HG03469 (cell line): ENCODE data around the gene ARMC12.

ENCODE experiments used
- ATAC-seq: cut with Tn5 transposase; IDR thresholded peaks from one replicate; pipeline ENCODE4 v1.9.1; 2021; ENCODE audit warnings: mild to moderate bottlenecking, moderate library complexity, moderate number of reproducible peaks; ENCODE audit not compliant: unreplicated experiment

ARMC12 gene

GRCh38 chr6:35774116-35774794 lies 37.4 kb downstream of the ARMC12 start:
- ATAC-seq = no peak

- no peak for ATAC-seq
These were observed 38.2 kb downstream of the ARMC12 start for GRCh38 chr6:35775031-35775430.

DNA sequence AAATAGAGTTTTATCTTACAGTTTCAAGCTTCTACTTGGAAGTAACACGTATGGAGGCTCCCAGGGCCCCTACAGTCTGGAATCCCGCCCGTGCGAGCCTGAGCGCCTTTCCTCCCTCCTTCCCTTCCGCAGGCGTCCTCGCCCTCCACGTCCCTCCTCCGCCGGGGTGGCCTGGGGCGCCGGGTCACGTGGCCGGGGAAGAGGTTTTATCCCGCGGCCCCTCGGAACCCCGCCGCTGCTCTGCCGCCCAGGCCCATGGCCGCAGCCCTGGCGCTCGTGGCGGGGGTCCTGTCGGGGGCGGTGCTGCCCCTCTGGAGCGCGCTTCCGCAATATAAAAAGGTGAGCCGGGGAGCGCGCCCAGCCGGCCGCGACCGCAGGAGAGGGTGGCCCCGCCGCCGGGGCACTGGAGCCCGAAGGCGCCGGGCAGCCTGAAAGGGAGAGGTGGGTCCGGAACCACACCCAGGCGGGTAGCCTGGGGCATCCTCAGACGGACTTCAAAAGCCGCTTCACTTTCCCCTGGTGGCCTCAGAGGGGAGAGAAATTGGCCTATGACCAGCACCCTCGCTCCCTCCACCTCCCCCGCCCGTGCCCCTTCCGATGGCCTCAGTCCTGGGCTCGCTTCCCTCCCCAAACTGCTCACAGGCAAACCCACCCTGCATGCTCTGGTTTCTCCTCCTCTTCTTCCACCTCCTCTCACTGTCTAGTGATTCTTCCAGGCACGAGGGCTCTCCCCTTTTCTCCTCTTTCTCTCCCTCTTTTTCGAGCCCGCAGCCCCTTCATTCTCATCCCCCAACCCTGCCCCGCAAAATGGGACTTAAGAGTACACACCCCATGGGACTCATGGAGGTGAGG lies 39.8 kb downstream of the ARMC12 start, which contains the start of gene CLPSL2:
Gene CLPSL2 (plus strand): TSS at position 235 of the 852 bp plus-strand sequence. CDS start 21 bp downstream, at position 256.
- ATAC-seq = no peak

DNA sequence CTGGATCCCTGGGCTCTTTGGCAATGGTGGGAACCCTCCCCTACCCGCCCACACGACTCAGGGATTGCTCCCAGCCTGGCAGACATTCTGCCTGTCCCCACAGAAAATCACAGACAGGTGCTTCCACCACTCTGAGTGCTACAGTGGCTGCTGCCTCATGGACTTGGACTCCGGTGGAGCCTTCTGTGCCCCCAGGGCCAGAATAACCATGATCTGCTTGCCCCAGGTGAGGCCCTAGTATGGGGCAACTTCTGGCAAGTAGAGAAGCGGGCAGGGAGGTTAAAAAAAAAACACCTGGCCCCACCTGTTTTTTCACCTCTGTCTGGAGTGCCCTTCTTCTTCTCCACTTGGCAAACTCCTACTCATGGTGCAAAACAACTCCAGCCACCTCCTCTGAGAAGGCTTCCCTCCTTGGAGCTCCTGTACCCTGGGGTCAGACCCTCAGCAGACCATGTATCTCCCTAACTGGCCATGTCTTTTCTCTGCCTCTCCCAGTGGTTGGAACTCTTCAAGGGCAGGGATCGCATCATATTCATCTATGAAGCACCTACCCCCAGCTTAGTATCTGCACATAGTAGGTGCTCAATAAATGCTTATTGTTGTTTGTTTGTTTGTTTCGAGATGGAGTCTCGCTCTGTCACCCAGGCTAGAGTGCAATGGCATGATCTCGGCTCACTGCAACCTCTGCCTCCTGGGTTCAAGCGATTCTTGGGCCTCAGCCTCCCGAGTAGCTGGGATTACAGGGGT lies 40.7 kb downstream of the ARMC12 start:
- no peak for ATAC-seq

DNA sequence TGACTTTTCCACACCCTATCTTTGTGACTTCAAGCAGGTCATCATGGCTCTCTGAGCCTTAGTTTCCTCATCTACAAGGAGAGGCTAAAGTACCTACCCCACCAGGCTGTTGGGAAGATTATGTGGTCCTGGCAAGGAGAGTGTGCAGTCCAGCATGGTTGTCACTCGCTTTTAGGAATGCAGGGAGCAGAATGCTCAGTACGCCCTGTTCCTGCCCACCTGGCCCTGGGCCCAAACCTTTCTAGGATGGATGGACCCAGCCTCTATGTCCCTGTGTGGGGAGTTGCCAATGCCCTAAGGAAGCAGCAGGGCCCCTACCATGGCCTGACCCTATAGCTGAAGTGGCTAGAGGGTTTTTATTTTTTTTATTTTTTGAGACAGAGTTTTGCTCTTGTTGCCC lies 41.6 kb downstream of the ARMC12 start:
- ATAC-seq = no peak

GRCh38 chr6:35780719-35781118 lies 43.9 kb downstream of the ARMC12 start, which contains the start of gene CLPSL1:
Gene CLPSL1, plus strand, starts transcription at chr6:35781019. Its CDS starts 92 bp downstream, at chr6:35781111.
- no peak for ATAC-seq

DNA sequence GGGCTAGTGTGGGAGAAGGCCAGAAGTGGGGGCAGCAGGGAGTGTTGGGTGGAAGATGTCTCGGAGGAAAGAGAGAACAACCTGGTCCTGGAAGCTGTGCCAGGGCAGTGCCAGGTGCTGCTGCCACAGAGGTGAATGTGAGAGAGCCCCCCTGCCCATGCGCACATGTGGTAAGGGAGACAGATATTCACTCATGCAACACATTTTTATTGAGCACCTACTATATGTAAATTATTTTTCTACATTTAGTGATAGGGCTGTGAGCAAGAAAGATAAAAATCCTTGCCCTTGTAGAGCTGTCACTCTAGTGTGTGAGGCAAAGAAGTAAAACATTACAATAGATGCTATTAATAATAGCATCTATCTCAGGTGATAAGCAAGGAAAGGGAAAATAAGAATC lies 44.5 kb downstream of the ARMC12 start:
- ATAC-seq = no peak

DNA sequence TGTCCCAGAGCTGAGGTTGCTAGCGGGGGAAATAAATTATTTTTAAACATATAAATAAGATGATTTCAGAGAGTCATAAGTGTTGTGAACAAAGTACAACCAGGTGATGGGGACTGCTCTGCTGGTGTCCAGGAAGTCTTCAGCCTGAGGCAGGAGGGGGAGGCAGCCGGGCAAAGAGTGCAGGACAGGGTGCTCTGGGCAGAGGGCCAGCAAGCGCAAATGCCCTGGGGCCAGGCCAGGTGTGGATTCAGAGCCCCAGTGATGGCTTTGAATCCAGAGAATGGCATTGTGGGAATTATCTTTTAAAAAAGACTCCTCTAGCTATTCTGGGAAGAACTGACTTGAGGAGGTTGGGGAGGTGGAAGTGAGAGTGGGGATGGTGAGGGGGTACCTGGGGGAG lies 45.6 kb downstream of the ARMC12 start:
- no peak for ATAC-seq

- no peak for ATAC-seq
These were observed 47.4 kb downstream of the ARMC12 start for GRCh38 chr6:35784200-35784599.

DNA sequence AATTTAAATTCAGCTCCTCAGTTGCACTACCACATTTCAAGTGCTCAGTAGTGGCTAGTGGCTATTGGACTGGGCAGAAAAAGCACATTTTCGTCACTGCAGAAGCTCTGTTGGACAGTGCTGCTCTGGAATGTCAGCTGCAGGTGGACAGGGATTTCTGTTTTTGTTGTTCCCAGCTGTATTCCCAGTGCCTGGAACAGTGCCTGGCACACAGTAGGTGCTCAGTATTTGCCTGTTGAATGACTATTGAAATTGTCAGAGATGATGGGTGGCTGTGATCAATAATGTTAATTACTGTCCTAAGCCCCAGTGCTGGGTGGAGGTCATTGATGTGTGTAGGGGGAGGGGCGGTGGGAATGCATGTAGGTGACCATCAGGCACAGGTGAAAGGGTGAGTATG lies 49.4 kb downstream of the ARMC12 start:
- ATAC-seq = no peak

- no peak for ATAC-seq
These were observed 50.0 kb downstream of the ARMC12 start for GRCh38 chr6:35786810-35787209.

- no peak for ATAC-seq
These were observed 50.7 kb downstream of the ARMC12 start for GRCh38 chr6:35787266-35788218.

- no peak for ATAC-seq
These were observed 51.7 kb downstream of the ARMC12 start for GRCh38 chr6:35788423-35788982.

- no peak for ATAC-seq
These were observed 53.9 kb downstream of the ARMC12 start for GRCh38 chr6:35790683-35791082.

DNA sequence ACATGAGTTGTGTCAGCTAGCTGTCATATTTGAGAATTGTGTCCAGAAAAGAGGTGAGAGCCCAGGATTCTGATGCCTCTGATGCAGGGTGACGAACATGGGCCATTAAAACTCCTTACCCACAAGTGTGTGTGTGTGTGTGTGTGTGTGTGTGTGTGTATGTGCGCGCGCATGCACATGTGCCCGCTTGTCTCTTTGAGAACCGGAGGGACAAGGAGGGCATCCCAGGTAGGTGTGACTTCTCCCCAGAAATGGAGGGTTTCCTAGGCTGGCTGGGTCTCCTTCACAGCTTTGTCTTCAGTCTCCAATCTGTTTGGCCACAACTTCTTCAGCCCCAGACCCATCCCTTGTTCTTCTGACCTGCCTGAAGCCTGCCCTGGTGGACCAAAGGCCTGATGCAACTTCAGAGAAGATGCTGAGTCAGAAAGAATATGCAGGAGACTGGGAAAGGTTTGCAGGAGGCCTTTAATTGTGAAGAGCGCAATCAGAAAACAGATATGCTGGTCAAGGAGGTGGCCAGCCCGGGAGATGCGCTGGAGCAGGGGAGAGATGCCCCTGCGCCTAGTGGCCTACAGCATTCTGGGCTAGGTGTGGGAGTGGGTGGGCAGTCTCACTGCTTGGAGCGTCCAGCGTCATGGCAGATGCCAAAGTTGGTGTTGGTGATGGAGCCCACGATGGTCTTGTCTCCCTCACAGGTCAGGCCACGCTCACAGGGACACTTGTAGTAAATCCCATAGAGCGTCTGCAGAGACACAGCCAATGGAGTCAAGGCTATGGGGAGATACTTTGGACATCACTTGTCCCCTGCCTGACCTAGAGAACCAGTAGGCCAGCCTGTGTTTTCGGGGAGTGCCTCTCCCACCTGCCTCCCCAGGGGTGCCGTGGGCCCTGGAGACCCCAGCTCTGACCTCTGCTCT lies 58.0 kb downstream of the ARMC12 start:
- no peak for ATAC-seq

DNA sequence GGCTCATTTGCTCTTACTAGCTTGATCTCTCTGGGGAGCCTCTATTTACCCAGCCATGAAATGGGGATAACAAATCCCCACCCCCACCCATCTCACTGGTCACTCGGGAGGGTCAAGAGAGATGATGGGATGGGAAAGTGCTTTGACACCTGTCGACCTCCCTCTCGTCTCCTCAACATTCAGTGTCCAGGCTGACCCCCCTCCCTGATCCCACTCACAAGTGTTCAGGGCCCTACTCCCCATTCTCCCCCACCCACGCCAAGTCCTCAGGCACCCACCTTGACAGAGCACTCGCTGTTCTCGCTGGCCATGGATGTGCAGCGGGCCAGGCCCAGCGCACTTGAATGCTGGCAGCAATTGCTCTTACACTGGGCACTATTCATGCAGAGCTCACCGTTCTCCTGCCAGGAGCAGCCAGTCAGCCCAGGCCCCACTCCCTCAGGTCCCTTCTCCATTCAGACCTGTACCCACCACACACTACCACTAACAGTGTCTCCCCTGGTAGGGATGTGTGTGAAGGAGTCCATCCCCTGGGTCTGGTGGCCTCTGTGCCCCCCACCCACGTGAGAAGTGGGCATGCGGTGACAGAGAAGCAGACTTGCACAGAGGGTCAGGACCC lies 58.7 kb downstream of the ARMC12 start:
- no peak for ATAC-seq

GRCh38 chr6:35796236-35796635 lies 59.4 kb downstream of the ARMC12 start:
- no peak for ATAC-seq

DNA sequence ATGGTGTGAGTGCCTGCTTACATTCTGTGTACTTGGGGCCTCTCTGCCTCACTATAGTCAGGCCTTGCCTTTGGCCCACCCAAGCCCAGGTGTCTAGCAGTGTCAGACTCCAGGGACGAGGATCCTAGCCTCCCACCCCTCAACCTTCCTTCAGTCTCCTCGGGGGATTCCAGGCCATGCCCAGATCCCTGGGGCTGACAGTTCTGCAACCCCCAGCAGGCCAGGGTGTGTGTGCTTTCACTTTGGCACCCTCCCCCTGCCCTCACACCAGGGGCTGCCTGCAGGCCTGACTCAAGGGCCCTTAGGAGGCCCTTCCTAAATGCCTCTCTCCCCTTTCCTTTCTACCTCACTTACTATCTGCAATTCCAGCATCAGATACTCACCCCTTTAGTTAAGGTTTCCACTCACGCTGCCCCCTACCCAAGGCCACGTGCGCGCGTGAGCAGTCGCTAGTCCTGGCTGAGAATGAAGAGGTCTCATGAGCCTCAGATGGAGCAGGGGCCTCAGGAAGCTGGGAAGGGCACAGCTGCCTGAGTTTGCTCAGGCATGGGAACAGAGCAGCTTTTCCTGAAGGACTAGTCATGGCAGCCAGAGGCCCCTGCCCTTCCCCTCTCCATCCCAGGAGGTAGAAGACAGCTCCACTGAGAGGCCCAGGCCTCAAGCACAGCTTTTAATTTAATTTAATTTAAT lies 61.1 kb downstream of the ARMC12 start:
- ATAC-seq = no peak
